ENCODE measurements around the gene CIAPIN1. TPM values are rescaled to one million over a fixed set of nuclear protein-coding genes. Genes with fewer than 3 reads are reported as not detected.

The CIAPIN1 gene
- total RNA-seq, 1 donor from 2014 or later, result 97.2 TPM

- no peak for DNase-seq (ENCODE audit: low read depth, low spot score)
- Mint-ChIP-seq H3K27ac (ENCODE audit: unreplicated experiment) (no peak overlapping the region), H3K9me3 (no peaks in the 10 kb centered on the region), H3K27me3 (ENCODE audit: low read depth) (no peaks in the 10 kb centered on the region), H3K36me3 (ENCODE audit: low read depth) (peaks cover 7% of the 10 kb centered on the region), H3K4me3 (no peak overlapping the region), H3K4me1 (peaks cover 12% of the 10 kb centered on the region)
- TF ChIP-seq CTCF (conservative IDR thresholded peaks at IDR 0.05), result no peak
Observed at GRCh38 chr16:57424583-57424982, 22.6 kb downstream of the CIAPIN1 start.

- Mint-ChIP-seq H3K27me3 (ENCODE audit: low read depth) (no peaks in the 10 kb centered on the region), H3K4me1 (peaks cover 24% of the 10 kb centered on the region), H3K4me3 (no peak overlapping the region), H3K27ac (ENCODE audit: unreplicated experiment) (no peak overlapping the region), H3K9me3 (no peaks in the 10 kb centered on the region), H3K36me3 (ENCODE audit: low read depth) (no peaks in the 10 kb centered on the region)
- no peak for TF ChIP-seq CTCF (conservative IDR thresholded peaks at IDR 0.05)
- DNase-seq (ENCODE audit: low read depth, low spot score), result no peak
Observed at GRCh38 chr16:57423152-57423551, 24.0 kb downstream of the CIAPIN1 start.

GRCh38 chr16:57422026-57422944 lies 24.9 kb downstream of the CIAPIN1 start:
- Mint-ChIP-seq H3K36me3 (ENCODE audit: low read depth) (no peaks in the 10 kb centered on the region), H3K9me3 (no peaks in the 10 kb centered on the region), H3K4me1 (peaks cover 31% of the 10 kb centered on the region), H3K4me3 (no peak overlapping the region), H3K27me3 (ENCODE audit: low read depth) (no peaks in the 10 kb centered on the region), H3K27ac (ENCODE audit: unreplicated experiment) (peak overlapping the region; percentile 76)
- DNase-seq (ENCODE audit: low read depth, low spot score), result peak; percentile 58
- TF ChIP-seq CTCF (conservative IDR thresholded peaks at IDR 0.05), result peak; percentile 69

- H3K27me3 Mint-ChIP-seq (ENCODE audit: low read depth), result no peaks in the 10 kb centered on the region
- TF ChIP-seq CTCF (conservative IDR thresholded peaks at IDR 0.05), result no peak
- H3K4me1 Mint-ChIP-seq, result peaks cover 43% of the 10 kb centered on the region
- H3K9me3 Mint-ChIP-seq, result no peaks in the 10 kb centered on the region
- no peak overlapping the region for H3K4me3 Mint-ChIP-seq
- H3K36me3 Mint-ChIP-seq (ENCODE audit: low read depth), result no peaks in the 10 kb centered on the region
- no peak for DNase-seq (ENCODE audit: low read depth, low spot score)
- no peak overlapping the region for H3K27ac Mint-ChIP-seq (ENCODE audit: unreplicated experiment)
Observed at GRCh38 chr16:57419506-57419905, 27.7 kb downstream of the CIAPIN1 start.

- peak overlapping the region; percentile 75 for H3K27ac Mint-ChIP-seq (ENCODE audit: unreplicated experiment)
- DNase-seq (ENCODE audit: low read depth, low spot score), result no peak
- H3K9me3 Mint-ChIP-seq, result no peaks in the 10 kb centered on the region
- peaks cover 35% of the 10 kb centered on the region for H3K4me1 Mint-ChIP-seq
- H3K4me3 Mint-ChIP-seq, result no peak overlapping the region
- no peaks in the 10 kb centered on the region for H3K36me3 Mint-ChIP-seq (ENCODE audit: low read depth)
- H3K27me3 Mint-ChIP-seq (ENCODE audit: low read depth), result no peaks in the 10 kb centered on the region
- no peak for TF ChIP-seq CTCF (conservative IDR thresholded peaks at IDR 0.05)
Observed at GRCh38 chr16:57416084-57416483, 31.1 kb downstream of the CIAPIN1 start.

Data from neural crest cell (in vitro differentiated cells).